Hepatocyte (in vitro differentiated cells): Measurements from ENCODE around the gene NAV2. TPM values are rescaled to one million over a fixed set of nuclear protein-coding genes. Genes with fewer than 3 reads are reported as not detected.

Experiments used
- DNase-seq: peaks from one replicate; pipeline ENCODE4 v3.0.0-alpha.2; 2016; ENCODE audit warnings: low spot score
- H2AFZ ChIP-seq: fragments of 200-600 bp; sonication (generic); 2 replicates; pipeline ENCODE4 v1.6.0; 2016; ENCODE audit warnings: antibody characterized with exemption, mild to moderate bottlenecking
- H3K27ac ChIP-seq: fragments of 200-600 bp; sonication (generic); 2 replicates; pipeline ENCODE4 v1.5.1; 2016; ENCODE audit warnings: mild to moderate bottlenecking
- H3K27me3 ChIP-seq: fragments of 200-600 bp; sonication (generic); 2 replicates; pipeline ENCODE4 v1.6.1; 2016
- H3K36me3 ChIP-seq: fragments of 200-600 bp; sonication (generic); replicated peaks from 2 replicates; pipeline ENCODE4 v1.5.1; 2016; ENCODE audit warnings: low read depth; ENCODE audit not compliant: insufficient read depth
- H3K4me1 ChIP-seq: fragments of 200-600 bp; sonication (generic); 2 replicates; pipeline ENCODE4 v1.5.1; 2016; ENCODE audit warnings: mild to moderate bottlenecking, moderate library complexity; ENCODE audit not compliant: insufficient read depth
- H3K4me2 ChIP-seq: fragments of 200-600 bp; sonication (generic); 2 replicates; pipeline ENCODE4 v1.6.0; 2016
- H3K4me3 ChIP-seq: fragments of 200-600 bp; sonication (generic); 2 replicates; pipeline ENCODE4 v1.5.1; 2016; ENCODE audit warnings: mild to moderate bottlenecking
- H3K79me2 ChIP-seq: fragments of 200-600 bp; sonication (generic); 2 replicates; pipeline ENCODE4 v1.6.0; 2017; ENCODE audit warnings: mild to moderate bottlenecking
- H3K9me2 ChIP-seq: fragments of 200-600 bp; sonication (generic); replicated peaks from 2 replicates; pipeline ENCODE4 v1.6.0; 2017; ENCODE audit warnings: mild to moderate bottlenecking; ENCODE audit not compliant: insufficient read depth
- H3K9me3 ChIP-seq: fragments of 200-600 bp; sonication (generic); 2 replicates; pipeline ENCODE4 v1.5.1; 2016; ENCODE audit warnings: low read depth, mild to moderate bottlenecking
- H4K20me1 ChIP-seq: fragments of 200-600 bp; sonication (generic); 2 replicates; pipeline ENCODE4 v1.6.0; 2016; ENCODE audit warnings: mild to moderate bottlenecking; ENCODE audit not compliant: insufficient read depth, poor library complexity, severe bottlenecking
- CTCF ChIP-seq: fragments of 200-600 bp; sonication (generic); IDR thresholded peaks from 2 replicates; pipeline ENCODE4 v1.5.1; 2016; ENCODE audit warnings: antibody characterized with exemption, mild to moderate bottlenecking; ENCODE audit not compliant: poor library complexity
- EZH2 ChIP-seq: fragments of 200-600 bp; sonication (generic); IDR thresholded peaks from 2 replicates; pipeline ENCODE4 v1.6.1; 2016; ENCODE audit warnings: antibody characterized with exemption, mild to moderate bottlenecking, borderline replicate concordance
- EZH2phosphoT487 ChIP-seq: fragments of 200-600 bp; sonication (generic); IDR thresholded peaks from one replicate; pipeline ENCODE4 v1.6.1; 2018; ENCODE audit warnings: antibody characterized with exemption, mild to moderate bottlenecking, low read depth, moderate library complexity; ENCODE audit not compliant: unreplicated experiment, severe bottlenecking
- WGBS: methylation state at CpG from one replicate; pipeline ENCODE4 v1.1.6; 2016; ENCODE audit warnings: low lambda C conversion rate; ENCODE audit errors: missing lambda C conversion rate; 5-methylcytosine and 5-hydroxymethylcytosine counted together
- polyA plus RNA-seq: library from polyadenylated mRNA; unstranded; fragments of >200 nt; fragmentation: Nextera tagmentation; extraction: Ambion mirVana; gene quantifications from 2 replicates; pipeline ENCODE4 v1.2.1, GENCODE V29; 2016
- total RNA-seq: library from RNA; depleted of rRNA; stranded (reverse); fragments of >200 nt; gene quantifications from 2 replicates; pipeline ENCODE4 v1.2.3, GENCODE V29; 2014

The NAV2 gene
- total and polyA plus RNA-seq, 2 experiments from 2014 or later = 23.7 to 30.8 TPM

- H4K20me1 ChIP-seq = no peaks in the 10 kb centered on the region
- TF ChIP-seq CTCF (no peak), EZH2phosphoT487 (peak; percentile 60), EZH2 (peak; percentile 85)
- H3K4me3 ChIP-seq = peak overlapping the region; percentile 16
- no peaks in the 10 kb centered on the region for H3K9me3 ChIP-seq
- H3K9me2 ChIP-seq = no peaks in the 10 kb centered on the region
- peak overlapping the region; percentile 82 for H3K4me2 ChIP-seq
- peaks cover 83% of the 10 kb centered on the region for H3K27me3 ChIP-seq
- whole genome bisulfite sequencing = 4% methylated on average over 27 of the region's 51 CpGs
- no peak overlapping the region for H2AFZ ChIP-seq
- H3K4me1 ChIP-seq = no peaks in the 10 kb centered on the region
- no peaks in the 10 kb centered on the region for H3K36me3 ChIP-seq
- H3K79me2 ChIP-seq = no peaks in the 10 kb centered on the region
- H3K27ac ChIP-seq = no peak overlapping the region
- no peak for DNase-seq
These were observed 443.7 kb downstream of the NAV2 start for GRCh38 chr11:20156280-20156875.

DNA sequence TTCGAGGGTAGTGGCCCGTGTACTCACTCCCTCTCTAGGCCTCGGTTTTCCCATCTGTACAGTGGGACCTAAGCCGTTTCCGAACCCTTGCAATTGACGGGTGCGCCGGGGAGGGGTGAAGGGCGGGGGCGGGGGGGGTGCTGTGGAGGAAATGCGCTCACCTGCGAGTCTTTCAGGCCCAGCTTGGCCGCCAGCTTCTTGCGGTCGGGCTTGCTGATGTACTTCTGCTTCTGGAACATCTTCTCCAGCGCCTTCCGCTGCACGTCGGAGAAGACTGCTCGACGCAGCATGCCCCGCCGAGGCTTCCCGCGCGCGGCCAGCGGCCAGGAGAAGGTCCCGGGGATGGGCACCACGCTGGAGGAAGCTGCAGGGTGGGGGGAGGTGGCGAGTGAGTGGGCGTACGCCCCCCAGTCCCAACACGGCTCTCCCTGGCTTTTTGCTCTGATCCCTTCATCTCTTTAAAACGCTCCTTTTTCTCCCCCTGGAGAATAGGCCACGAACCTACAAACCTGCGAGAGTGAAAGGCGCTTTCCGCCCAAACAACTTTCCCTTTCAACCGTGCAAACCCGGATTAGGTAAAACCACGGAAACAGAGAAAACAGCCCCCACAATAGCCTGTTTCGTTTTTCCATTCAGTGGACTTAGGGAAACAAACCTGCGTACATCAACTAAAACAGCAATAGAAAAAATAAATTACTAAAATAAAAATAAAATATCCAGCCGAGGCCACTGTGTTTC, 444.4 kb downstream of the NAV2 start:
- peak; percentile 95 for TF ChIP-seq EZH2
- peak; percentile 74 for TF ChIP-seq EZH2phosphoT487
- no peak for TF ChIP-seq CTCF
- Histone ChIP-seq H3K9me2 (no peaks in the 10 kb centered on the region), H3K79me2 (no peaks in the 10 kb centered on the region), H3K36me3 (no peaks in the 10 kb centered on the region), H3K4me1 (no peaks in the 10 kb centered on the region), H4K20me1 (no peaks in the 10 kb centered on the region), H3K27ac (no peak overlapping the region), H3K4me2 (peak overlapping the region; percentile 82), H3K9me3 (no peaks in the 10 kb centered on the region), H2AFZ (no peak overlapping the region), H3K27me3 (peaks cover 90% of the 10 kb centered on the region), H3K4me3 (peak overlapping the region; percentile 16)
- WGBS = 3% methylated on average over 27 of the region's 45 CpGs
- DNase-seq = no peak

GRCh38 chr11:20157728-20158127, 445.1 kb downstream of the NAV2 start:
- H3K36me3 ChIP-seq = no peaks in the 10 kb centered on the region
- no peaks in the 10 kb centered on the region for H3K9me2 ChIP-seq
- 3% methylated on average over 9 of the region's 9 CpGs for WGBS
- no peak overlapping the region for H3K4me3 ChIP-seq
- H2AFZ ChIP-seq = no peak overlapping the region
- H3K27ac ChIP-seq = no peak overlapping the region
- H3K4me2 ChIP-seq = no peak overlapping the region
- no peaks in the 10 kb centered on the region for H3K79me2 ChIP-seq
- no peaks in the 10 kb centered on the region for H3K4me1 ChIP-seq
- peaks cover 96% of the 10 kb centered on the region for H3K27me3 ChIP-seq
- TF ChIP-seq EZH2phosphoT487 (peak; percentile 13), CTCF (no peak), EZH2 (peak; percentile 16)
- DNase-seq = no peak
- no peaks in the 10 kb centered on the region for H4K20me1 ChIP-seq
- no peaks in the 10 kb centered on the region for H3K9me3 ChIP-seq
